A673 (cell line): ENCODE results near the gene PDCD1. TPM values are rescaled to one million over a fixed set of nuclear protein-coding genes. Genes with fewer than 3 reads are reported as not detected.
A peak's percentile ranks its signal among the peaks of the same experiment; 100 is the strongest.

Experiments used
- BruUV-seq: library from RNA; stranded (reverse); fragments of 400-500 nt; replicated peaks from 2 replicates; lab custom pipeline; 2021; lab: Mats Ljungman, UMichigan
- CTCF ChIA-PET: fragments of 300-600 bp; sonication (Branson Sonifier 250); formaldehyde crosslinking; loops from one replicate; lab custom pipeline; 2022; ENCODE audit warnings: antibody characterized with exemption; lab: Charles Lee
- POLR2A ChIA-PET: fragments of 300-600 bp; sonication (Branson Sonifier 250); formaldehyde crosslinking; loops from one replicate; lab custom pipeline; 2022; ENCODE audit warnings: antibody characterized with exemption; ENCODE audit not compliant: low non-redundant PET; lab: Charles Lee
- DNase-seq: peaks from one replicate; pipeline ENCODE4 v3.0.0-alpha.2; 2015; ENCODE audit warnings: low spot score
- H3K27ac ChIP-seq: fragments of 200-600 bp; sonication (generic); 2 replicates; pipeline ENCODE4 v1.5.1; 2016; ENCODE audit warnings: mixed run types, low read depth, mild to moderate bottlenecking, mixed read lengths, antibody characterized with exemption, low read length; ENCODE audit not compliant: poor library complexity, severe bottlenecking
- H3K27me3 ChIP-seq: fragments of 200-600 bp; sonication (generic); replicated peaks from 2 replicates; pipeline ENCODE4 v1.6.1; 2017; ENCODE audit warnings: mixed run types, low read depth, mild to moderate bottlenecking, mixed read lengths, antibody characterized with exemption, low read length; ENCODE audit not compliant: insufficient read depth, poor library complexity
- H3K36me3 ChIP-seq: fragments of 200-600 bp; sonication (generic); 2 replicates; pipeline ENCODE4 v1.6.1; 2016; ENCODE audit warnings: mixed run types, mild to moderate bottlenecking, mixed read lengths, antibody characterized with exemption, low read length; ENCODE audit not compliant: insufficient read depth, poor library complexity, severe bottlenecking
- H3K4me1 ChIP-seq: fragments of 200-600 bp; sonication (generic); 2 replicates; pipeline ENCODE4 v1.6.1; 2017; ENCODE audit warnings: mixed run types, mild to moderate bottlenecking, mixed read lengths, antibody characterized with exemption, low read length; ENCODE audit not compliant: insufficient read depth, poor library complexity, severe bottlenecking
- H3K4me3 ChIP-seq: fragments of 200-600 bp; sonication (generic); 2 replicates; pipeline ENCODE4 v1.5.1; 2016; ENCODE audit warnings: low read depth, mixed run types, mild to moderate bottlenecking, mixed read lengths, low read length; ENCODE audit not compliant: poor library complexity, severe bottlenecking
- H3K9me3 ChIP-seq: fragments of 200-600 bp; sonication (generic); 2 replicates; pipeline ENCODE4 v1.6.1; 2016; ENCODE audit warnings: mixed run types, low read depth, mild to moderate bottlenecking, mixed read lengths, antibody characterized with exemption, low read length; ENCODE audit not compliant: poor library complexity, severe bottlenecking
- CTCF ChIP-seq: fragments of 300-800, 200-600 bp; sonication (generic); conservative IDR thresholded peaks from 2 replicates; pipeline ENCODE4 v1.5.1; 2017; ENCODE audit warnings: low read depth, mild to moderate bottlenecking, antibody characterized with exemption, low read length, moderate library complexity, mixed read lengths
- EZH2 ChIP-seq: fragments of 200-600 bp; sonication (generic); IDR thresholded peaks from 2 replicates; pipeline ENCODE4 v1.6.1; 2017; ENCODE audit warnings: borderline replicate concordance, low read depth, mild to moderate bottlenecking, mixed read lengths, antibody characterized with exemption, low read length; ENCODE audit not compliant: poor library complexity, severe bottlenecking
- intact Hi-C: fragments of 100-400 bp; cut with micrococcal nuclease; formaldehyde crosslinking; loops from one replicate; pipeline ENCODE4 v1.10.0; 2022; ENCODE audit not compliant: unreplicated experiment
- total RNA-seq: library from RNA; stranded (reverse); gene quantifications from 2 replicates; pipeline ENCODE4 v1.2.3, GENCODE V29; 2021

The PDCD1 gene
- total RNA-seq, 1 experiment from 2014 or later, result 0.34 TPM

GRCh38 chr2:241861264-241861663 lies 2.6 kb upstream of the PDCD1 start:
- CTCF ChIA-PET, result no interaction called here
- BruUV-seq, result no TSS peak
- TF ChIP-seq CTCF (no peak), EZH2 (no peak)
- H3K9me3 ChIP-seq, result no peaks in the 10 kb centered on the region
- no peak overlapping the region for H3K27ac ChIP-seq
- DNase-seq, result no peak
- POLR2A ChIA-PET, result no interaction called here
- H3K4me1 ChIP-seq, result peaks cover 31% of the 10 kb centered on the region
- no peaks in the 10 kb centered on the region for H3K27me3 ChIP-seq
- no peaks in the 10 kb centered on the region for H3K36me3 ChIP-seq
- intact Hi-C loops, result loop anchor here (5.0 kb wide), 1 partner anchor 49 kb away; no protein-coding TSS in a partner anchor
- no peak overlapping the region for H3K4me3 ChIP-seq

DNA sequence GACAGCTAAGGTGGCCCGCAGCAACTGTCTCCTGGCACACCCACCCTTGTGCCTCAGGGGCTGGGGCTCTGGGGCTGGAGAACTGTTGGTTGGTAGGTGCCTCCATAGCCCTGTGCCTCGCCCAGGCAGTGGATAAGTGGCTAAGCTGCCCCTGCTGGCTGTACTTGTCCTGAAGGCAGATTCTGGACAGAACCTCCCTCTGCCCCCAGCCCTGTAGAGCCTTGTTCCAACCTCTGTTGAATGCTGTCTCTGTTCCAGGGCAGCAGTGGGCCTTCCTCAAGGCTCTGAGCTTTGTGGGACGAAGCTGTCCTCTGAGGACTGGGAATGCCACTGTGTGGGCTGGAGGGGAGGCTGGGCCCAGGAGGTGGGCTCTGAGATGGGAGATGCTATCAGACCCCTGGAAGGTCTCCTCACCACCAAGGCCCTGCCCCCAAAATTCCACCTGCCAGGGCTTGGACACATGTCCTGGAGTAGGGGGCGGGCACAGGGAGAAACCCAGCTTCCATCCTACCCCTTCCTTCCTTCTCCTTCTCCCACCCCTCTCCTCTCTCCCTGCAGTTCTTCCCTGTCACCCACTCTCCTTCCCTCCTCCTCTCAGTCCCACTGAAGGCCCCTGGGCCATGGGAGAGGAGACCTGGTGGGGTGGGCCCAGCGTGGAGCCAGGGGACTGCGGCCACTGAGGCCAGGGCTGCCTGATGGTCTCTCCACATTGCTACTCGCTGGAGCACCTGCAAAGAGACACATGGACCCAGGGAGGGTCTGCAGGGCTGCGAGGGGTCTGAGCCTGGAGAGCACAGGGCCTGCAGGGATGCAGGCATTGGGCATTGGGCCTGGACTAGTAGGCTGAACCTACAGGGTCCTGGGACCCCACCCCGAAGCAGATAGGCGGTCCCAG lies 1.7 kb upstream of the PDCD1 start:
- Histone ChIP-seq H3K36me3 (no peaks in the 10 kb centered on the region), H3K4me3 (no peak overlapping the region), H3K27me3 (no peaks in the 10 kb centered on the region), H3K27ac (peak overlapping the region; percentile 62), H3K4me1 (peaks cover 31% of the 10 kb centered on the region), H3K9me3 (no peaks in the 10 kb centered on the region)
- no peak for TF ChIP-seq CTCF
- TF ChIP-seq EZH2, result no peak
- DNase-seq, result no peak
- POLR2A ChIA-PET, result no interaction called here
- intact Hi-C loops, result loop anchor here (5.0 kb wide), 1 partner anchor 48 kb away; no protein-coding TSS in a partner anchor
- CTCF ChIA-PET, result interaction anchor here (0.6 kb wide), 1 partner anchor 16 kb away, joined by 6 read pairs; no protein-coding TSS in a partner anchor
- no TSS peak for BruUV-seq

DNA sequence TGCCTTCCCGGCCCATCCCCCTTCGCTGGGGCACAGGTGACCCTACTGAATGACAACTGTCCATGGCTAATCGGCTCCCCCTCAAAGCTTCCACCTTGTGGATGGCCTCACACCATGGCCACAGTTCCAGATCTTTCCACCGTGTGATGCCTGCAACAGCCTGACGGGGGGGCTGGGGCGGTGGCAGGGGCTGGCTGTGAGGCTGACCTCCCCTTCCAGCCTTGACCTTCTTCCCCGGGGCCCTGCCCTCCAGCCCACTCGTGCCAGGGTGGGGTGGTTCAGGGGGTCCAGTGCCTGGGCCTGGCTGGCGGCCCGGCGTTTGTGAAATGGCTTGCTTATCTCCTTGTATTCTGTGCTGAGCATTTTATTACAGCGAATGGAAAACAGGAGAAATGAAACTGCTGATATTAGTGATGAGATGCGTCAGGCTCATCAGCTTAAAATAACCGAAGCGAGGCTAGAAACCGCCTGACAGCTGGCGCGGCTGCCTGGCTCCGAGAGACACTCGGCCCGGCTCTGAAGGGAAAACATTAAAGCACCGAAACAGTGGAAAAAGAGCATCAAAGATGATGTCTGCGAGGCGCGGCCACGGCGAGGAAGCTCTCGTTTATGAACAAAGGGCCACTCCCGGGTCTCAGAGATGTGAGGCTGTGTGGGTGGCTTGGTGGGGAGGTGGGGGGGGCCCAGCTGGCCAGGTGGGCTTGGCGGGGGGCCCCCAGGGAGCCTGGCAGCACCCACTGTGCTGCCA lies 916 bp upstream of the PDCD1 start:
- intact Hi-C loops, result loop anchor here (5.0 kb wide), 1 partner anchor 47 kb away; no protein-coding TSS in a partner anchor

More for the DNA sequence above, 916 bp upstream of the PDCD1 start:
- H3K36me3 ChIP-seq, result no peaks in the 10 kb centered on the region
- TF ChIP-seq EZH2 (no peak), CTCF (no peak; the same call in 1 of the 2 replicates)
- H3K4me1 ChIP-seq, result peaks cover 37% of the 10 kb centered on the region
- DNase-seq, result peak; percentile 48
- ChIA-PET POLR2A (no interaction called here), CTCF (interaction anchor here (0.6 kb wide), 1 partner anchor 15 kb away, joined by 6 read pairs; no protein-coding TSS in a partner anchor)
- peak overlapping the region; percentile 62 for H3K27ac ChIP-seq
- H3K4me3 ChIP-seq, result no peak overlapping the region
- H3K27me3 ChIP-seq, result no peaks in the 10 kb centered on the region
- BruUV-seq, result no TSS peak
- H3K9me3 ChIP-seq, result no peaks in the 10 kb centered on the region
